MM.1S (cell line): ENCODE data around the gene PPME1.

Experiments used
- DNase-seq: peaks from one replicate; pipeline ENCODE4 v3.0.0-alpha.2; 2015
- H2AFZ ChIP-seq: fragments of 300-600 bp; sonication (generic); 2 replicates; pipeline ENCODE4 v1.6.0; 2016; ENCODE audit warnings: antibody characterized with exemption, low read length
- H3F3A ChIP-seq: fragments of 300-600 bp; sonication (generic); 2 replicates; pipeline ENCODE4 v1.6.1; 2016; ENCODE audit warnings: mild to moderate bottlenecking, antibody characterized with exemption, low read length, moderate library complexity, mixed read lengths; ENCODE audit not compliant: insufficient read depth
- H3K27ac ChIP-seq: fragments of 300-600 bp; sonication (generic); 2 replicates; pipeline ENCODE4 v1.5.1; 2016; ENCODE audit warnings: mild to moderate bottlenecking, low read length
- H3K27me3 ChIP-seq: fragments of 300-600 bp; sonication (generic); replicated peaks from 2 replicates; pipeline ENCODE4 v1.6.0; 2016; ENCODE audit warnings: low read length; ENCODE audit not compliant: insufficient read depth
- H3K36me3 ChIP-seq: fragments of 300-600 bp; sonication (generic); replicated peaks from 2 replicates; pipeline ENCODE4 v1.6.1; 2016; ENCODE audit warnings: mild to moderate bottlenecking, low read length, mixed read lengths; ENCODE audit not compliant: insufficient read depth
- H3K4me1 ChIP-seq: fragments of 300-600 bp; sonication (generic); 2 replicates; pipeline ENCODE4 v1.6.1; 2016; ENCODE audit warnings: low read length, mixed read lengths
- H3K4me2 ChIP-seq: fragments of 300-600 bp; sonication (generic); 2 replicates; pipeline ENCODE4 v1.6.0; 2016; ENCODE audit warnings: low read depth, low read length
- H3K4me3 ChIP-seq: fragments of 300-600 bp; sonication (generic); 2 replicates; pipeline ENCODE4 v1.5.1; 2016; ENCODE audit warnings: low read length, mixed read lengths
- H3K79me2 ChIP-seq: fragments of 300-600 bp; sonication (generic); 2 replicates; pipeline ENCODE4 v1.6.1; 2016; ENCODE audit warnings: mixed run types, low read length, mixed read lengths
- H3K9ac ChIP-seq: fragments of 300-600 bp; sonication (generic); 2 replicates; pipeline ENCODE4 v1.6.1; 2016; ENCODE audit warnings: low read length, mixed read lengths
- H3K9me2 ChIP-seq: fragments of 300-600 bp; sonication (generic); replicated peaks from 2 replicates; pipeline ENCODE4 v1.6.1; 2016; ENCODE audit warnings: mild to moderate bottlenecking, low read length, mixed read lengths; ENCODE audit not compliant: insufficient read depth
- H3K9me3 ChIP-seq: fragments of 300-600 bp; sonication (generic); replicated peaks from 2 replicates; pipeline ENCODE4 v1.6.1; 2016; ENCODE audit warnings: mild to moderate bottlenecking, low read length, mixed read lengths; ENCODE audit not compliant: insufficient read depth
- H4K20me1 ChIP-seq: fragments of 300-600 bp; sonication (generic); 2 replicates; pipeline ENCODE4 v1.6.1; 2016; ENCODE audit warnings: mild to moderate bottlenecking, low read length, moderate library complexity, mixed read lengths; ENCODE audit not compliant: insufficient read depth
- EZH2 ChIP-seq: fragments of 300-600 bp; sonication (generic); optimal IDR thresholded peaks from 2 replicates; pipeline ENCODE3; 2017; ENCODE audit warnings: low read depth, mild to moderate bottlenecking, antibody characterized with exemption, low read length, mixed read lengths
- EZH2phosphoT487 ChIP-seq: fragments of 300-600 bp; sonication (generic); IDR thresholded peaks from 2 replicates; pipeline ENCODE4 v1.6.1; 2018; ENCODE audit warnings: antibody characterized with exemption, low read length
- TF ChIP-seq, protein P1 (sequence below): fragments of 300-600 bp; sonication (generic); IDR thresholded peaks from 2 replicates; pipeline ENCODE4 v1.5.1; 2016; ENCODE audit warnings: antibody characterized with exemption, low read length, mixed read lengths

The PPME1 gene

DNA sequence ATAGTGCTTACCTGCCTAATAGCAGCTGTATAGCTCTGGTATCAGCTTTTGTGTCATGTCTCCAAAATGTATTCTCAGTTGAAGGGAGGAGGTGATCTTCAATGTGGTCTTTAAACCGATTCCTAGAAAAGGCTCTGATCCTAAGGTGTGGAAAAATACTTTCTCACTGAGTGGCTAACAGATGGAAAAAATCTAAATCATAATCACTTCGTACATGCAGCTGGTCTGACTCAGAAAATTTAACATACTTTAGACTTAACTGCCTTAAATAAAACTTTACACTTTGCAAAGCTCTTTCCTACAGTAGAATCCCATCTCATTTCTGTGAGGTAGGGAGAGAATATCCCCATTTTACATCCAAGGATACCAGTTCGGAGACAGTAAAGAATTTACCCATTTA lies 38.3 kb upstream of the PPME1 start:
- H3K79me2 ChIP-seq: no peaks in the 10 kb centered on the region
- no peak for DNase-seq
- no peak overlapping the region for H3K27ac ChIP-seq
- no peaks in the 10 kb centered on the region for H3K27me3 ChIP-seq
- H3K4me1 ChIP-seq: no peaks in the 10 kb centered on the region
- no peaks in the 10 kb centered on the region for H3F3A ChIP-seq
- no peak overlapping the region for H2AFZ ChIP-seq
- no peaks in the 10 kb centered on the region for H4K20me1 ChIP-seq
- H3K36me3 ChIP-seq: no peaks in the 10 kb centered on the region
- no peak overlapping the region for H3K9ac ChIP-seq
- H3K9me2 ChIP-seq: no peaks in the 10 kb centered on the region
- no peak overlapping the region for H3K4me3 ChIP-seq
- H3K9me3 ChIP-seq: no peaks in the 10 kb centered on the region
- no peak for TF ChIP-seq EZH2
- TF ChIP-seq EZH2phosphoT487: no peak
- TF ChIP-seq, protein P1, sequence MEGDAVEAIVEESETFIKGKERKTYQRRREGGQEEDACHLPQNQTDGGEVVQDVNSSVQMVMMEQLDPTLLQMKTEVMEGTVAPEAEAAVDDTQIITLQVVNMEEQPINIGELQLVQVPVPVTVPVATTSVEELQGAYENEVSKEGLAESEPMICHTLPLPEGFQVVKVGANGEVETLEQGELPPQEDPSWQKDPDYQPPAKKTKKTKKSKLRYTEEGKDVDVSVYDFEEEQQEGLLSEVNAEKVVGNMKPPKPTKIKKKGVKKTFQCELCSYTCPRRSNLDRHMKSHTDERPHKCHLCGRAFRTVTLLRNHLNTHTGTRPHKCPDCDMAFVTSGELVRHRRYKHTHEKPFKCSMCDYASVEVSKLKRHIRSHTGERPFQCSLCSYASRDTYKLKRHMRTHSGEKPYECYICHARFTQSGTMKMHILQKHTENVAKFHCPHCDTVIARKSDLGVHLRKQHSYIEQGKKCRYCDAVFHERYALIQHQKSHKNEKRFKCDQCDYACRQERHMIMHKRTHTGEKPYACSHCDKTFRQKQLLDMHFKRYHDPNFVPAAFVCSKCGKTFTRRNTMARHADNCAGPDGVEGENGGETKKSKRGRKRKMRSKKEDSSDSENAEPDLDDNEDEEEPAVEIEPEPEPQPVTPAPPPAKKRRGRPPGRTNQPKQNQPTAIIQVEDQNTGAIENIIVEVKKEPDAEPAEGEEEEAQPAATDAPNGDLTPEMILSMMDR: no peak
- no peak overlapping the region for H3K4me2 ChIP-seq

DNA sequence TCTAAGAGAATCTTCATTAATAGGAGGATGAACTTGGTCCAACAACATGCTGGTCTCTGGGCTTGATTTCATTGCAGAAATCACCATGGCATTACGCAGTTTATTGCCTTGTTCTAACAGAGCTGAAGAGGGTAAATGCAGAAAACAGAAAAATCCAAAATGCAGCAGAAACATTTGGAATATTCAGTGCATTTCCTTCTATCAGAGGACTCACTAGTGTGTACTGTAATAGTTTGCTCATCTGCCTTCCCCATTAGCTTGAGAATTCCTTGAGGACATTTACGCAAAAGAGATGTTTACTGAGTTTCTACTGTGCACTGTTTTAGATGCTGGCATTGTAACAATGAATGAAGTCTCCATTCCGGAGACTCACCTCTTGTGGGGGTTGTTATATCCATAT lies 37.7 kb upstream of the PPME1 start:
- TF ChIP-seq, protein P1: no peak
- TF ChIP-seq EZH2phosphoT487 (no peak), EZH2 (no peak)
- Histone ChIP-seq H3K9me2 (no peaks in the 10 kb centered on the region), H3K9me3 (no peaks in the 10 kb centered on the region), H3K27ac (no peak overlapping the region), H3F3A (no peaks in the 10 kb centered on the region), H2AFZ (no peak overlapping the region), H3K79me2 (no peaks in the 10 kb centered on the region), H3K36me3 (no peaks in the 10 kb centered on the region), H3K4me2 (no peak overlapping the region), H3K4me3 (no peak overlapping the region), H3K4me1 (no peaks in the 10 kb centered on the region), H3K27me3 (no peaks in the 10 kb centered on the region), H4K20me1 (no peaks in the 10 kb centered on the region), H3K9ac (no peak overlapping the region)
- DNase-seq: no peak

DNA sequence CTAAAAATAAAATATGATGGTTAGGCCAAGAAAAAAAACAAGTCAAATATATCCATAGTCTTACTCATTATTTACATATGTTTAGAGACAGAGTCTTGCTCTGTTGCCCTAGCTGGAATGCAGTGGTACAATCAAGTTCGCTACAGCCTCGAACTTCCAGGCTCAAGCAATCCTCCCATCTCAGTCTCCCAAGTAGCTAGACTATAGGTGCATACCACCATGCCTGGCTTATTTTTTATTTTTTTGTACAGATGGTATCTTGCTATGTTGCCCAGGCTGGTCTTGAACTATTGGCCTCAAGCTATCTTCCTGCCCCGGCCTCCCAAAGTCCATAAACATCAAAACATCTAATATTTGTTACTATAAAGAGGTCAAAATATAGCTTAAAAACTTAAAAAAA lies 36.4 kb upstream of the PPME1 start:
- Histone ChIP-seq H3K27ac (no peak overlapping the region), H4K20me1 (no peaks in the 10 kb centered on the region), H3K27me3 (no peaks in the 10 kb centered on the region), H3K36me3 (no peaks in the 10 kb centered on the region), H3K9ac (no peak overlapping the region), H3K4me1 (no peaks in the 10 kb centered on the region), H2AFZ (no peak overlapping the region), H3K4me2 (no peak overlapping the region), H3K4me3 (no peak overlapping the region), H3K9me3 (no peaks in the 10 kb centered on the region), H3K79me2 (no peaks in the 10 kb centered on the region), H3K9me2 (no peaks in the 10 kb centered on the region), H3F3A (no peaks in the 10 kb centered on the region)
- TF ChIP-seq EZH2phosphoT487: no peak
- TF ChIP-seq, protein P1: no peak
- DNase-seq: no peak
